ENCODE measurements around the gene B4GAT1.
A peak's percentile ranks its signal among the peaks of the same experiment; 100 is the strongest.
"Not testable (repeated sequence)": the region's sequence is repeated elsewhere in the genome, so short reads cannot be mapped to it uniquely, and the experiment has no call there.

The B4GAT1 gene

DNA sequence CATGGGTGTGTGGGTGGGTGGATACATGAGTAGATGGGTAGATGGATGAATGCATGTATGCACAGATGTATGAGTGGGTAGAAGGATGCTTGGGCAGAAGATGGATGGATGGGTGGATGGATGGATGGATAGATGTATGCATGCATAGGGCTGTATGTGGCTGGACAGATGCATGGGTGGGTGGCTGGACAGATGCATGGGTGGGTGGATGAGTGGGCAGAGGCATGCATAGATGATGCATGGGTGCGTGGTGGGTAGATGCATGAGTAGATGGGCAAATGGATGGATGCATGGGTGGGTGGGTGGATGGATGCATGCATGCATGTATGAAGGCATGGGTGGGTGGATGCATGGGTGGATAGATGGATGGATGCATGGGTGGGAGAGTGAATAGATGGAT is 23.7 kb downstream of the B4GAT1 start:
- H3K4me1 ChIP-seq (ENCODE audit: insufficient read depth, insufficient read length), result peaks cover 41% of the 10 kb centered on the region
- peaks cover 10% of the 10 kb centered on the region; the same call in 1 of the 2 replicates for H3K9me3 ChIP-seq (ENCODE audit: insufficient read depth, low read length)
- H3K4me3 ChIP-seq (ENCODE audit: insufficient read length, low read depth), result no peak overlapping the region
- DNase-seq (ENCODE audit: low read depth, low spot score), result no peak
- no peaks in the 10 kb centered on the region for H3K27me3 ChIP-seq (ENCODE audit: insufficient read depth, insufficient read length)
- TF ChIP-seq SUZ12 (IDR thresholded peaks at IDR 0.05; ENCODE audit: extremely low read depth, insufficient read depth, insufficient read length), result no peak
- TF ChIP-seq ZNF274 (IDR thresholded peaks at IDR 0.05; ENCODE audit: low read depth, low read length), result no peak
- no peak for TF ChIP-seq YY1 (IDR thresholded peaks at IDR 0.05; ENCODE audit: insufficient read depth, insufficient read length)
- no peak overlapping the region for H3K9ac ChIP-seq (ENCODE audit: insufficient read length, low read depth)
- no peaks in the 10 kb centered on the region for H3K36me3 ChIP-seq (ENCODE audit: insufficient read depth, insufficient read length, low read length)

DNA sequence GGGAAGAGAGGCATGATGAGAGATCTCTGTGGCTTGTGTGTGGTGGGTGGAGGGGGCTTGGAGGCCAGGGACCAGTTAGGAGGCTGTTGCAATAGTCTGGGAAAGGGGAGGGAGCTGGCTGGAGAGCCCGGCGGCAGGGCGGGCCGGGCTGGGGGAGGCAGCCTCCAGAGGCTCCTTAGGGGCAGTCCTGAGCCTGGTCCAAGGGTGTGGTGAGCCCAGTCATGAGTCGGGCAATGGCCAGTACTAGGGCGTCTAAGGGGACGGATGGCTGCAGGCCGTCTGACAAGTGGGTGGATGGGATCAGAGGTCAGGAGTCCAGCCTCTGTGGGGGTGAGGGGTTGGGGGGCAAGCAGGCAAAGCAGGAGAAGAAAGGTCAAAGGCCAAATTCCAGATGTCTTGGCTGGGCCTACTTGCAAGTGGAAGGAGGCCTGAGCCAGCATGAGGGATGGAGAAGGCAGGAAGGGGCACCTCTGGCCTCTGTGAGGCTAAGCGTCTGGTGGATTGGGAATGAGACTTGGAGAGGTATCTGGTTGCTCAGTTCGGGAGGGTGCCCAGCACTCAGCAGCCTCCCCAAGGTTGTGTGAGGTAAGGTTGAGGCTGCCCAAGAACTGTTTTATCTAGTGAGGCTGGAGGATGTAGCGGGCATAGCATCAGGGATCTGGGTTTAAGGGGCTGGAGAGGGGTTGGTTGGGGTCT is 24.5 kb downstream of the B4GAT1 start:
- DNase-seq (ENCODE audit: low read depth, low spot score), result no peak
- Histone ChIP-seq H3K4me1 (ENCODE audit: insufficient read depth, insufficient read length) (peaks cover 45% of the 10 kb centered on the region), H3K9ac (ENCODE audit: insufficient read length, low read depth) (no peak overlapping the region), H3K9me3 (ENCODE audit: insufficient read depth, low read length) (peaks cover 11% of the 10 kb centered on the region; the same call in 1 of the 2 replicates), H3K36me3 (ENCODE audit: insufficient read depth, insufficient read length, low read length) (no peaks in the 10 kb centered on the region), H3K4me3 (ENCODE audit: insufficient read length, low read depth) (no peak overlapping the region), H3K27me3 (ENCODE audit: insufficient read depth, insufficient read length) (no peaks in the 10 kb centered on the region)
- TF ChIP-seq SUZ12 (IDR thresholded peaks at IDR 0.05; ENCODE audit: extremely low read depth, insufficient read depth, insufficient read length) (no peak), ZNF274 (IDR thresholded peaks at IDR 0.05; ENCODE audit: low read depth, low read length) (no peak), YY1 (IDR thresholded peaks at IDR 0.05; ENCODE audit: insufficient read depth, insufficient read length) (no peak)

DNA sequence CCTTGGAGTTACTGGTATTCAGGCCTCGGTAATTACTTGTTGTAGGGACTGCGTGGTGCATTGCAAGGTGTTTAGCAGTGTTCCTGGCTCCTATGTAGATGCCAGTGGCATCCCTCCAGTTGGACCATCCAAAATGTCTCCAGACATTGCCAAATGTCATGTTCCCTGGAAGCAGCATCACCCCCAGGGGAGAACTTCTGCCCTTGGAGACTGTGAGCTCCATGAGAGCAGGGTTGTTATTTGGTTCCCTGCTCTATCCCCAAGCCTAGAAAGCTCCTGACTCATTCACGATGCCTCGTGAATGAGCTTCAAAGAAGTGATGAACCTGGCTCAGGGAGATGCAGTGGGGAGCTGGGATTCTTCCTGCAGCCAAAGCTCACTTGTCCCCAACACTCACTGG is 25.8 kb downstream of the B4GAT1 start:
- Histone ChIP-seq H3K27me3 (ENCODE audit: insufficient read depth, insufficient read length) (peaks cover 3% of the 10 kb centered on the region), H3K9me3 (ENCODE audit: insufficient read depth, low read length) (peaks cover 11% of the 10 kb centered on the region; the same call in 1 of the 2 replicates), H3K4me1 (ENCODE audit: insufficient read depth, insufficient read length) (peaks cover 41% of the 10 kb centered on the region), H3K9ac (ENCODE audit: insufficient read length, low read depth) (no peak overlapping the region), H3K36me3 (ENCODE audit: insufficient read depth, insufficient read length, low read length) (no peaks in the 10 kb centered on the region), H3K4me3 (ENCODE audit: insufficient read length, low read depth) (no peak overlapping the region)
- TF ChIP-seq SUZ12 (IDR thresholded peaks at IDR 0.05; ENCODE audit: extremely low read depth, insufficient read depth, insufficient read length) (no peak), ZNF274 (IDR thresholded peaks at IDR 0.05; ENCODE audit: low read depth, low read length) (no peak), YY1 (IDR thresholded peaks at IDR 0.05; ENCODE audit: insufficient read depth, insufficient read length) (no peak)
- DNase-seq (ENCODE audit: low read depth, low spot score), result no peak

DNA sequence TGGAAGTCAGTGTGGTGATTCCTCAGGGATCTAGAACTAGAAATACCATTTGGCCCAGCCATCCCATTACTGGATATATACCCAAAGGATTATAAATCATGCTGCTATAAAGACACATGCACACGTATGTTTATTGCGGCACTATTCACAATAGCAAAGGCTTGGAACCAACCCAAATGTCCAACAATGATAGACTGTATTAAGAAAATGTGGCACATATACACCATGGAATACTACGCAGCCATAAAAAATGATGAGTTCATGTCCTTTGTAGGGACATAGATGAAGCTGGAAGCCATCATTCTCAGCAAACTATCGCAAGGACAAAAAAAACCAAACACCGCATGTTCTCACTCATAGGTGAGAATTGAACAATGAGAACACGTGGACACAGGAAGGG is 26.7 kb downstream of the B4GAT1 start:
- peaks cover 43% of the 10 kb centered on the region for H3K4me1 ChIP-seq (ENCODE audit: insufficient read depth, insufficient read length)
- not testable (repeated sequence) for DNase-seq (ENCODE audit: low read depth, low spot score); H3K4me3 ChIP-seq (ENCODE audit: insufficient read length, low read depth); H3K36me3 ChIP-seq (ENCODE audit: insufficient read depth, insufficient read length, low read length); H3K9ac ChIP-seq (ENCODE audit: insufficient read length, low read depth)
- H3K27me3 ChIP-seq (ENCODE audit: insufficient read depth, insufficient read length), result peaks cover 11% of the 10 kb centered on the region
- H3K9me3 ChIP-seq (ENCODE audit: insufficient read depth, low read length), result peaks cover 11% of the 10 kb centered on the region; the same call in 1 of the 2 replicates

DNA sequence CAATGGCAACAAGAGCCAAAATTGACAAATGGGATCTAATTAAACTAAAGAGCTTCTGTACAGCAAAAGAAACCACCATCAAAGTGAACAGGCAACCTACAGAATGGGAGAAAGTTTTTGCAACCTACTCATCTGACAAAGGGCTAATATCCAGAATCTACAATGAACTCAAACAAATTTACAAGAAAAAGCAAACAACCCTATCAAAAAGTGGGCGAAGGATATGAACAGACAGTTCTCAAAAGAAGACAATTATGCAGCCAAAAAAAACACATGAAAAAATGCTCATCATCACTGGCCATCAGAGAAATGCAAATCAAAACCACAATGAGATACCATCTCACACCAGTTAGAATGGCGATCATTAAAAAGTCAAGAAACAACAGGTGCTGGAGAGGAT is 27.1 kb downstream of the B4GAT1 start:
- not testable (repeated sequence) for H3K4me3 ChIP-seq (ENCODE audit: insufficient read length, low read depth); H3K36me3 ChIP-seq (ENCODE audit: insufficient read depth, insufficient read length, low read length); H3K9ac ChIP-seq (ENCODE audit: insufficient read length, low read depth); DNase-seq (ENCODE audit: low read depth, low spot score)
- peaks cover 11% of the 10 kb centered on the region; the same call in 1 of the 2 replicates for H3K9me3 ChIP-seq (ENCODE audit: insufficient read depth, low read length)
- peaks cover 16% of the 10 kb centered on the region for H3K27me3 ChIP-seq (ENCODE audit: insufficient read depth, insufficient read length)
- peaks cover 43% of the 10 kb centered on the region for H3K4me1 ChIP-seq (ENCODE audit: insufficient read depth, insufficient read length)

GRCh38 chr11:66318600-66318970 is 28.8 kb downstream of the B4GAT1 start:
- TF ChIP-seq SUZ12 (IDR thresholded peaks at IDR 0.05; ENCODE audit: extremely low read depth, insufficient read depth, insufficient read length) (no peak), ZNF274 (IDR thresholded peaks at IDR 0.05; ENCODE audit: low read depth, low read length) (no peak), YY1 (IDR thresholded peaks at IDR 0.05; ENCODE audit: insufficient read depth, insufficient read length) (no peak)
- Histone ChIP-seq H3K9me3 (ENCODE audit: insufficient read depth, low read length) (peaks cover 11% of the 10 kb centered on the region; the same call in 1 of the 2 replicates), H3K9ac (ENCODE audit: insufficient read length, low read depth) (peak overlapping the region; percentile 54), H3K27me3 (ENCODE audit: insufficient read depth, insufficient read length) (peaks cover 19% of the 10 kb centered on the region), H3K36me3 (ENCODE audit: insufficient read depth, insufficient read length, low read length) (peaks cover 3% of the 10 kb centered on the region), H3K4me1 (ENCODE audit: insufficient read depth, insufficient read length) (peaks cover 41% of the 10 kb centered on the region), H3K4me3 (ENCODE audit: insufficient read length, low read depth) (no peak overlapping the region)
- DNase-seq (ENCODE audit: low read depth, low spot score), result no peak

- Histone ChIP-seq H3K36me3 (ENCODE audit: insufficient read depth, insufficient read length, low read length) (peaks cover 3% of the 10 kb centered on the region), H3K27me3 (ENCODE audit: insufficient read depth, insufficient read length) (peaks cover 19% of the 10 kb centered on the region), H3K4me1 (ENCODE audit: insufficient read depth, insufficient read length) (peaks cover 41% of the 10 kb centered on the region), H3K9ac (ENCODE audit: insufficient read length, low read depth) (peak overlapping the region; percentile 54), H3K9me3 (ENCODE audit: insufficient read depth, low read length) (peaks cover 11% of the 10 kb centered on the region; the same call in 1 of the 2 replicates), H3K4me3 (ENCODE audit: insufficient read length, low read depth) (no peak overlapping the region)
- DNase-seq (ENCODE audit: low read depth, low spot score), result no peak
- TF ChIP-seq YY1 (IDR thresholded peaks at IDR 0.05; ENCODE audit: insufficient read depth, insufficient read length) (no peak), SUZ12 (IDR thresholded peaks at IDR 0.05; ENCODE audit: extremely low read depth, insufficient read depth, insufficient read length) (no peak), ZNF274 (IDR thresholded peaks at IDR 0.05; ENCODE audit: low read depth, low read length) (no peak)
Measured at GRCh38 chr11:66317723-66318599, 29.5 kb downstream of the B4GAT1 start.

Data from NT2/D1 (cell line).